PFSK-1 (cell line): ENCODE results near the gene ACKR2.

ENCODE experiments used
- FOXP2 ChIP-seq: optimal IDR thresholded peaks from 2 replicates; pipeline ENCODE3; 2011; ENCODE audit warnings: borderline replicate concordance, control low read depth, inconsistent platforms; ENCODE audit not compliant: insufficient read depth; ENCODE audit errors: extremely low read length, extremely low read depth
- POLR2AphosphoS5 ChIP-seq: IDR thresholded peaks from 2 replicates; pipeline ENCODE4 v1.6.1; 2012; ENCODE audit warnings: low read depth, mild to moderate bottlenecking, control low read depth, low read length, moderate library complexity
- SIN3A ChIP-seq: IDR thresholded peaks from 2 replicates; pipeline ENCODE4 v1.6.1; 2012; ENCODE audit warnings: mild to moderate bottlenecking, low read length, moderate library complexity, borderline replicate concordance; ENCODE audit not compliant: insufficient read depth
- TAF1 ChIP-seq: IDR thresholded peaks from 2 replicates; pipeline ENCODE4 v1.6.1; 2012; ENCODE audit warnings: low read length, control low read depth, borderline replicate concordance; ENCODE audit not compliant: insufficient read depth
- TF ChIP-seq, protein P1 (sequence below), 2 experiments: IDR thresholded peaks; 2 replicates each; pipeline versions ENCODE4 v1.6.1 to v1.8.0; 2011 to 2012; ENCODE audit warnings: low read depth in 2 of 2, low read length in 2 of 2, control low read depth in 1 of 2, inconsistent platforms in 1 of 2, mild to moderate bottlenecking in 1 of 2, moderate library complexity in 1 of 2; ENCODE audit not compliant: insufficient read depth in 1 of 2

Gene ACKR2

DNA sequence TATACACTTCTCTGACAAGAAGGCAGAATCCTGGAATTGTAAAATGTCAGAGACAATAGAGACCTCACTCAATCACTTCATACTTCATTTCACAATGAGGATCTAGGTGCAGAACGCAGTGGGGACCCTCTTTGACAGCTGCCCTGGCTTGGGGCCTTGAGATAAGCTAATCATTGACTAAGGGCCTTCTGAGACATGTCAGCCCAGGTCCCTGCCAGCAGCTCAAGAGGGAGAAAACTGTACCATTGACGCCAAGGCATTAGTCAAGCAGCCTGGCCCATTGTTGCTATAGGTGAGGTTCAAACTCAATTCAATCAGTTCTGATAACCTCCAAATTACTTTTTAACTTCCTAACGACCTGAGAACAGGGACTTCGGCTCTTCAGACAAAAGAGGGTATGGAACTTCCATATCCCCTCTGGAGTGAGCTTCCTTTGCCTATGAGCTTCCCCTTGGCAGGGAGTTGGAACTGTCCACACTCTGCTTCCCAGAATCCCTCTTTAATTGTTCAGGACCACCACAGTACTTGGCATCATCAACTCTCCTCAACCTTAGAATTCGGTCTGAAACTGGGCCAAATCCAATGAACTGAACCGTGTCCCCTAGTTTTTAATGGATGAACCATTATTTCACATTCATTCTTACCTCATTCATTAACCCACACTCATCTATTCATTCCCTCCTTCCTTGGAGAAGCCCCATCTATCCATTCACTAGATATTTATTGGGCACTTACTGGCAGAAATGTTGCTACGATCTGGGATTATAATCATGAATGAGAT, 67.9 kb downstream of the ACKR2 start:
- TF ChIP-seq POLR2AphosphoS5 (no peak), TAF1 (no peak), FOXP2 (no peak), SIN3A (no peak)
- TF ChIP-seq, protein P1, sequence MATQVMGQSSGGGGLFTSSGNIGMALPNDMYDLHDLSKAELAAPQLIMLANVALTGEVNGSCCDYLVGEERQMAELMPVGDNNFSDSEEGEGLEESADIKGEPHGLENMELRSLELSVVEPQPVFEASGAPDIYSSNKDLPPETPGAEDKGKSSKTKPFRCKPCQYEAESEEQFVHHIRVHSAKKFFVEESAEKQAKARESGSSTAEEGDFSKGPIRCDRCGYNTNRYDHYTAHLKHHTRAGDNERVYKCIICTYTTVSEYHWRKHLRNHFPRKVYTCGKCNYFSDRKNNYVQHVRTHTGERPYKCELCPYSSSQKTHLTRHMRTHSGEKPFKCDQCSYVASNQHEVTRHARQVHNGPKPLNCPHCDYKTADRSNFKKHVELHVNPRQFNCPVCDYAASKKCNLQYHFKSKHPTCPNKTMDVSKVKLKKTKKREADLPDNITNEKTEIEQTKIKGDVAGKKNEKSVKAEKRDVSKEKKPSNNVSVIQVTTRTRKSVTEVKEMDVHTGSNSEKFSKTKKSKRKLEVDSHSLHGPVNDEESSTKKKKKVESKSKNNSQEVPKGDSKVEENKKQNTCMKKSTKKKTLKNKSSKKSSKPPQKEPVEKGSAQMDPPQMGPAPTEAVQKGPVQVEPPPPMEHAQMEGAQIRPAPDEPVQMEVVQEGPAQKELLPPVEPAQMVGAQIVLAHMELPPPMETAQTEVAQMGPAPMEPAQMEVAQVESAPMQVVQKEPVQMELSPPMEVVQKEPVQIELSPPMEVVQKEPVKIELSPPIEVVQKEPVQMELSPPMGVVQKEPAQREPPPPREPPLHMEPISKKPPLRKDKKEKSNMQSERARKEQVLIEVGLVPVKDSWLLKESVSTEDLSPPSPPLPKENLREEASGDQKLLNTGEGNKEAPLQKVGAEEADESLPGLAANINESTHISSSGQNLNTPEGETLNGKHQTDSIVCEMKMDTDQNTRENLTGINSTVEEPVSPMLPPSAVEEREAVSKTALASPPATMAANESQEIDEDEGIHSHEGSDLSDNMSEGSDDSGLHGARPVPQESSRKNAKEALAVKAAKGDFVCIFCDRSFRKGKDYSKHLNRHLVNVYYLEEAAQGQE (IDR thresholded peaks at IDR 0.05; ENCODE audit: insufficient read depth in 1 of 2, low read depth in 2 of 2, low read length in 2 of 2), result no peak

DNA sequence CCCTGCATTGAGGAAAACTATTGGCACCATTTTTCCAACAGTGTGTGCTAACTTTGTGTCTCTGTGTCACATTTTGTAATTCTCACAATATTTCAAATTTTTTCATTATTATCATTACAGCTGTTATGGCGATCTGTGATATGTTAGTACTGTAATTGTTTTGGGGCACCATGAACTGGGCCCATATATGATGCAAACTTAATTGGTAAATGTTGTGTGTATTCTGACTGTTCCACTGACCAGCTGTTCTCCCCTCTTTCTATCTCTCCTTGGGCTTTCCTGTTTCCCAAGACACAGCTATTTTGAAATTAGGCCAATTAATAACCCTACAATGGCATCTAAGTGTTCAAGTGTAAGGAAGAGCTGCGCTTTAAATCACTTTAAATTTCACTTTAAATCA, 68.6 kb downstream of the ACKR2 start:
- no peak for TF ChIP-seq TAF1

DNA sequence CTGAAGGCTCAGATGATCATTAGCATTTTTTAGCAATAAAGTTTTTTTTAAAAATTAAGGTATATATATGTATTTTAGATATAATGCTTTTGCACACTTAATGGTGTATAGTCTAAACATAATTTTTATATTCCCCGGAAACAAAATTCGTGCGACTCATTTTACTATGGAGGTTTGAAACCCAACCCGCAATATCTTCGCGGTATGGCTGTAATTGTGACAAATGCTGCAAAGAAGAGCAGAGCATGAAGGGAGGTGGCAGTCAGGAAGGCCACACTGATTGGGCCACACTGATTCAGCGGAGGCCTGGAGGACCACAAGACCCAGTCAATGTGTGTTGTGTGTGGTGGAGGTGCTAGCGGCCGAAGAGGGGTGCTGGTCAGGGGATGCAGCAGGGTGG, 70.9 kb downstream of the ACKR2 start:
- TF ChIP-seq FOXP2, result no peak
- no peak for TF ChIP-seq TAF1
- no peak for TF ChIP-seq SIN3A
- no peak for TF ChIP-seq POLR2AphosphoS5
- TF ChIP-seq, protein P1 (IDR thresholded peaks at IDR 0.05; ENCODE audit: insufficient read depth in 1 of 2, low read depth in 2 of 2, low read length in 2 of 2), result no peak

DNA sequence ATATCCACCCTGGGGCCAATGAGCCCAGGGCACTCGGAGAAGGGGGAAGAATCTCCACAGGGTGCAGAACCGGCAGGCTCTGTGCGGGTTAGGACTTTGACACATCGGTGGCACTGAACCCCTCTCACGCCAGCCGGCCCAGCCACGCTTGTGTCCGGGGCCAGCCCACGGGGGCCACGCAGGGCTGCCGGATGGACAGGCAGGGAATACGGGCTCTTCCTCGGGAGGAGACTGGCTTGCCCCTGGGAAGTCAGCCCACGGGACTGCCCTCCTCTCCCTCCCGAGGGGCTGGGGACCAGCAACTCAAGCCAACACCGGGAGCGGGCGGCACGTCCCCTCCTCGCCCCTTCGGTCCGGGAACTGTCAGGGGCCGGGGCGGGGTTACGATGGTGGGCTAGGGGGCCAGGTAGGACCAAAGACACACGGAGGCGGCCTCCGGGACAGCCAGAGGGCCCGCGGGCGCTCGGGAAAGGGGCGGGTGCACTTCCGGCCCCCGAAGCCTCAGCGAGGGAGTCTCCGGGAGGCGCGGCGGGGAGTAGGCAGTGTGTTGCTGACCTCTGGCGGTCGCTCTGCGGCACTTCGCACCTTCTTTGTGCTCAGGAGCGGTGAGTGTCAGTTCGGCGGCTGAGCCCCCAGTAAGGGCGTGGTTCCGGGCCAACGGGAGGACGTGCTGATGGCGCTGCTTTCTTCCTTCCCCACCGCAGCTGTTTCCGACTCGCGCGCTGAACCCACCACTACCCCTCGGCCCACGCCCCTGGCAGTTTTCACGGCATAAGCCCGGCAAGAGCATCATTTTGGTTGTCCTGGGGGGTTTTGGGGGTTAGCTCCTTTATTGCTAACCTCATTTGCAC, 71.6 kb downstream of the ACKR2 start:
- TF ChIP-seq POLR2AphosphoS5 (no peak), TAF1 (no peak), FOXP2 (no peak), SIN3A (no peak)
- TF ChIP-seq, protein P1 (IDR thresholded peaks at IDR 0.05; ENCODE audit: insufficient read depth in 1 of 2, low read depth in 2 of 2, low read length in 2 of 2), result no peak

DNA sequence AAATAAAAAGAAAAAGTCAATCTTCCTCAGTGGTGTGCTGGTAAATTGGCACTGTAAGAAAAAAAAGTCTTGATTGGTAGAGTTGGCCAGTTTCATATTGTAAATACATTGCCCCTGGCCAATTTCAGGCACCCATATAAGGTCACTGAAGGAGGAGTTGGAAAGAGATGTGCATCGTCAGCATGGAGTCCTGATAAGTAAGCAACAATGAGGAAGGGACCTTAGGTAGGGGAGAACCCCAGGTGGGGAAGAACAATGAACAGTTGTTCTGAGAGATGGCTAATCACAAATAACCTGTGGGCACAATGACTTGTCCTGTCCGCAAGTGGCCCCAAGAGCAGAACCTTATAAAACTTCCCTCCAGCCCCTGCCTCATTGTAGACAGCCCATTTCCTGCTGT, 75.1 kb downstream of the ACKR2 start:
- TF ChIP-seq POLR2AphosphoS5, result no peak
- TF ChIP-seq, protein P1 (IDR thresholded peaks at IDR 0.05; ENCODE audit: insufficient read depth in 1 of 2, low read depth in 2 of 2, low read length in 2 of 2), result no peak
- no peak for TF ChIP-seq SIN3A
- no peak for TF ChIP-seq TAF1
- TF ChIP-seq FOXP2, result no peak
